NCI-H187 (cell line): ENCODE results near the gene PTDSS2.

Experiments
- DNase-seq, 2 experiments: peaks; one replicate each; lab custom pipeline; 2025; lab: John Stamatoyannopoulos, UW

Gene PTDSS2

DNA sequence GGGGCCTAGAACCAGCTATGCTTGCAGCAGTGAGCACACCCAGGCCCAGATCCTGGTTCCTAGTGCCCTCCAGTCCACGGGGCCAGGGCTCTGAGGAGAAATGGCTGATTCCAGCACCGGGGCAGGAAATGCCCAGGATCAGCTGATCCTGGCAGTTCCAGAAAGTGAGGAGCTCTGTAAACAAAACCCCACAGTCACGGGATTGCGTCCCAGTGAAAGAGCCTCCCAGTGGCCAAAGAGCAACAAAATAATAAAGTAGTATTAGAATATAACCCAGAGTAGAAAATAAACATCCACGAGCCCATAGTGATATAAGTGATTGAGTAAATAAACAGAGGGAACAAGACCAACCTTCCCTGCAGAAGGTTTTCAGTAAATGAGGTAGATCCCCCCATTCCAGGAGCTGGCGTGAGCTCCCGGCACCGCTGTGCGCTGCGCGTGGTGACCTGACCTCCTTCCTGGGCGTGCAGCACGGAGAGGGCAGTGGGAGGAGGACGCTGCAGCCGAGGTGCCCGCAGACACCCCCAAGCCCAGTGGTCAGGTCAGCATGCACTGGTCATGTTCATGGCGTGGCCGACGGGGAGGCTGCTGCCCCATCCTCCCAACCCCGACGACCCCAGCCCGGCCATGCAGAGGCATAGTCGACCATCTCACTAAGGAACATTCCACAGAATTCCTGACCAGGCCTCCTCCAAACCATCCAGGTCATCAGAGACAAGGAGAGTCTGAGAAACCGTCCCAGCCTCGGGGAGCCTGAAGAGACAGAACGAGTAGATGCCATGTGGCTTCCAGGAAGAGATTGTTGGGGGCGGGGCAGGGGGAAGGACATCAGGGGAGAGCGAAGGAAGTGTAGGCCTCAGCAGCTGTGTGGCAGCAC lies 19.8 kb downstream of the PTDSS2 start:
- DNase-seq, result no peak

DNA sequence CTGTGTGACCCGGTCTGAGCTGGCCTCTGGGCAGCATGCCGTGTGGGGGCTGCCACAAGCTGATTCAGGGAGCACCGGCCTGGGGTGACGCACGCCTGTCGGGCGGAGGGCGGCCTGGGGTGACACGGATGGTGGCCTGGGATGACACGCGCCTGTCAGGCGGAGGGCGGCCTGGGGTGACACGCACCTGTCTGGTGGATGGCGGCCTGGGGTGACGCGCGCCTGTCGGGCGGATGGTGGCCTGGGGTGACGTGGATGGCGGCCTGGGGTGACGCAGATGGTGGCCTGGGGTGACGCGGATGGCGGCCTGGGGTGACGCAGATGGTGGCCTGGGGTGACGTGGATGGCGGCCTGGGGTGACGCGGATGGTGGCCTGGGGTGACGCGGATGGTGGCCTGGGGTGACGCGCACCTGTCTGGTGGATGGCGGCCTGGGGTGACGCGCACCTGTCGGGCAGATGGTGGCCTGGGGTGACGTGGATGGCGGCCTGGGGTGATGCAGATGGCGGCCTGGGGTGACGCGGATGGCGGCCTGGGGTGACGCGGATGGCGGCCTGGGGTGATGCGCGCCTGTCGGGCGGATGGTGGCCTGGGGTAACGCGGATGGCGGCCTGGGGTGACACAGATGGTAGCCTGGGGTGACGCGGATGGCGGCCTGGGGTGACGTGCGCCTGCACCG lies 21.5 kb downstream of the PTDSS2 start:
- no peak for DNase-seq

DNA sequence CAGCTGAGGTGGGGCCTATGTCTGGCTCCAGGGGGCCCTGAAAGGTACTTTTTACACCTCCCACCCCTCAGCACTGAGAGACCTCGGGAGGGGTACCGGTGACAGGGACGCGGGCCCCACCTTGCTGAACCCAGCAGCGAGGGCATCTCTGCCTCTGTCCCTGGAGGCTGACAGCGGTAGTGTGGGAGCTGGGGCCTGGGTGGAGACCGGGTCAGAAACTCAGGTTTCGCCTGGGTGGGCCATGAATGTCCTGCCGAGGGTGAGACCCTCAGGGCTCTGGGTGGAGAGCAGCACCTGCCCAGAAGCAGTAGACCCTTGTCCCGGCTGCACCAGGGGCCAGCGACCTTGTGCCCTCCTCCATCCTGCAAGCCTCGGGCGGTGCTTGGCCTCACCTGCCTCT lies 22.2 kb downstream of the PTDSS2 start:
- DNase-seq, result no peak

DNA sequence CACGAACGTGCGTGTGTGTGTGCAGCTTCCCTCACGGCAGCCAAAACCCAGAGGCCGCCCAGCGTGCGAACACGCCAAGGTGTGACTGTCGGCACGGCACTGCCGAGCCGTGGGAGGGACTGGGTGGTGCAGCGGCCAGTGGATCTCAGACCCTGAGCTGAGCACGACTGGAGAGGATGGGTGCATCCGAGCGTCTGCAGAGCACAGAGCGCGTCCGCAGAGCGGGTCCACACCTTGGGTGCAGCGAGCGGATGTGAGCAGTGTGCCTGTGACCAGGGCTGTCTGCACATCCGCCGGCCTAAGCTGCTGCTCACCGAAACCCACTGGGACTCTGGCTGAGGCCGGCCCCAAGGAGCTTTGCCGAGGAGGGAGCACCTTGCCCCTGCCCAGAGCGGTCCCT lies 22.7 kb downstream of the PTDSS2 start:
- no peak for DNase-seq

DNA sequence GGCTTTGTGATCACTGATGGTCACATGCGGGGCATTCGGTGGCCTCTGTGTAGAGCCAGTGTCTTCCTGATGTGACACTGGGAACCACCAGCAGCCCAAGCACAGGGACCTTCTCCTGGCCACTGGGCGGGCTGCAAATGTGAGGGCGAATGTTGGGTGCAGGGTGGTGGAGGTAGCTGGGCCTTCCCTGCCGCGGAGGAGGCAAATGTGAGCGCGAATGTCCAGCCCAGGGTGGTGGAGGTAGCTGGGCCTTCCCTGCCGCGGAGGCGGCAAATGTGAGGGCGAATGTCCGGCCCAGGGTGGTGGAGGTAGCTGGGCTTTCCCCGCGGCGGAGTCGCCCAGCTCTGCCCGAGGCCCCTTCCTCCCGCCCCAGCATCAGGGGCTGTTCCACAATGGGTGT lies 23.3 kb downstream of the PTDSS2 start:
- DNase-seq, result no peak

DNA sequence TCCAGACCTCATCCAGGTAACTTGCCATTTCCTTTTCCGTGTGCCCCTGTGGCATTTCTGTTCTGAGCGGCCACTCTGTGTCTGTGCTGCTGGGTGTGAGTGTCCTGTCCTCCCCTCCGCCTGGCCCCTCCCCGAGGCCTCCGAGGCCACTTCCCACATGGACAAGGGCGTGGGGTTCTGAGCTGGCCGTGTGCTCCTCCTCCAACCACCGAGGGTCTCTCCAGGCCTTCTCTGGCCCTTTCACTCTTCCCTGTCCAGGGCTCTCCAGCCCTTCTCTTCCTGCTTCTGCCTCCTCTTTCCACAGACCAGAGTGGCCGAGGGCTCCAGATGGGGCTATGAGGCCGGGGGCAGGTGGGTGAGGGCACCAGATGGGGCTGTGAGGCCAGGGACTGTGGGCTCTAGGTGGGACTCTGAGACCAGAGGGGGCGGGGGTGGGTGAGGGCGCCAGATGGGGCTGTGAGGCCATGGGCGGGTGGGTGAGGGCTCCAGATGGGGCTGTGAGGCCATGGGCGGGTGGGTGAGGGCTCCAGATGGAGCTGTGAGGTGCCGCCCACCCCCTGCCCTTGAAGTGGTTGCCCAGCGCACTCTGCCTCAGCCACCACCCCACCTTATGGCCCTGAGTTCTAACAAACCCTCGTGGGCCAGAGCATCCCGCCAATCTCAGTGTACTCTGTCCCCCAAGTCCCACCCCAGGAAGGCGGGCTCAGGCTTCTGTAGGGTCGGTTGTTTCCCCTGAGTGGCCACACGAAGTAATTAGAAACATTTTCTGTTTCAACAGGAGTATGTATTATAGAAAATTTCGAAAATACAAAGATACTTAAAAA lies 24.1 kb downstream of the PTDSS2 start:
- no peak for DNase-seq

DNA sequence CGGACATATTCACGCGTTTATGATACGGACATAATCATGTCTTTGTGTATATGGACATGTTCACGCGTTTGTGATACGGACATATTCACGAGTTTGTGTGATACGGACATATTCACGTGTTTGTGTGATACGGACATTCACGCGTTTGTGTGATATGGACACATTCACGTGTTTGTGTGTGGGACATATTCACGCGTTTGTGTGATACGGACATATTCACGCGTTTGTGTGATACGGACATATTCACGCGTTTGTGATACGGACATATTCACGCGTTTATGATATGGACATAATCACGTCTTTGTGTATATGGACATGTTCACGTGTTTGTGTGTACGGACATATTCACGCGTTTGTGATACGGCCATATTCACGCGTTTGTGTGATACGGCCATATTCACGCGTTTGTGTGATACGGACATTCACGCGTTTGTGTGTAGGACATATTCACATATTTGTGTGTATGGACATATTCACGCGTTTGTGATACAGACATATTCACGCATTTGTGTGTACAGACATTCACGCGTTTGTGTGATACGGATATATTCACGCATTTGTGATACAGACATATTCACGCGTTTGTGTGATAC lies 24.9 kb downstream of the PTDSS2 start:
- DNase-seq, result no peak

DNA sequence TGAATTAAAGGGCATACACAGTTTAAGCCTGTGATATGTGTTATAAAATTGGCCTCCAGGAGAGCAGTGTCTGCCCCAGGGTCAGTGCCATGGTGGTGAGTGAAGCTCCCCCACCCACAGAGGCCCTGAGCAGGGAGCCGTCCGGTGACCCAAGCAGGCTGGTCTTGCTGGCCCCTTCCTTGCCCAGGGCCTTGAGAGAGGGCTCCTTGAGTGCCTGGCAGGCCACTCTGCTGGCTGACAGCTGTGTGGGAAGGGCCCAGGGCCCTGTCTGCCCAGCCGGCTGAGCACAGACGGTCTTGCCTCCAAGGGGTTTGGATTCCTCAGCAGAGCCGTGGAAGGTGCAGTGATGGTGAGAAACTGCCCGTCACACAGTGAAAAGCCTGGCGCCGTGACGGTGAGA lies 25.9 kb downstream of the PTDSS2 start:
- no peak for DNase-seq

DNA sequence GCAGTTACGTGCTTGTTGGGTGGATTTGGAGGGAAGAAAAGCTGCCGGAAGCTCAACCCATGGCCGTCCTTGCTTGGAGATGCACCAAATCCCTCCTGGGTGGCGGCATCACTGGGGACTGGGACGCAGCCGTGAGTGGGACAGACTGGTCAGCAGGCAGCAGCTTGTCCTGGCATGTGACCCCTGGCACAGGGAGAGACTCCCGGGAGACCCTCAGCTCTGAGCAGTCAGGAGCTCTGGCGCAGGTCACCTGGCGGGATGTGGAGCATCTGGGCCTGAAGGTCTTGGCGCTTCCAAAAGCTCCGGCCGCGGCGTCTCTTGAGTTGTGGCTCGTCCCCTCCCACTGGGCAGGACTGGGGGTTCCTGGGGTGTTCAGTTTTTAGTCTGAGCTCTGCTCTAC lies 26.3 kb downstream of the PTDSS2 start:
- no peak for DNase-seq

DNA sequence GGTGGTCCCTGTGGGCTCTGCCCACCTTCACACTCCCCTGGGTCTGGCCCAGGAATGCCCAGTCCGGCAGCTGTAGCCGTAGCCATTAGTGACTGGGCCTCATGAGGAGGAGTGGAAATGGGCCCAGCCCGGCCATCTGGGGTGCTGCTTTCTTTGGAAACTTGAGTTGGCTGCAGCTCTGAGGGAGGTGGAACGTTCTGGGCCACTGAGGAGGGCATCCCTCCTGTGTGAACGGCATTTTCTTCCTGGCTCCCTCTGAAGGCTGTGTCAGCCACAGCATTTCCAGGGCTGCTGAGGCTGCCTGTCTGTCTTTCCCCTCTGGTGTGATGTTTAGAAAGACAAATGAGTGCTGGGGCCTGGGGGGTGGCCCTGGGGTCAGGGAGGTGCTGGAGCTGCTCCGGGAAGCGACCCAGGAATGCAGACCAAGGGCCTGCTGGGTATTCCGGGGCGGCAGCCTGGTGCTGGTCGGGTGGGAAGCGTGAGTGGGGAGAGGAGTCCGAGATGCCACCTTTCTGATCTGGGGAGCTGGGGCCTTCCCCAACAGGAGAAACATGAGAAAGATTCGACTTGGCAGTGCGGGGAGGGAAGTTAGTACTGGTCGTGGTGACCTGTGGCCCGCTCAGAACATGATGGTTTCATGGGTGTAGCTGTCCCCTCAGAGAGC lies 27.1 kb downstream of the PTDSS2 start:
- no peak for DNase-seq

DNA sequence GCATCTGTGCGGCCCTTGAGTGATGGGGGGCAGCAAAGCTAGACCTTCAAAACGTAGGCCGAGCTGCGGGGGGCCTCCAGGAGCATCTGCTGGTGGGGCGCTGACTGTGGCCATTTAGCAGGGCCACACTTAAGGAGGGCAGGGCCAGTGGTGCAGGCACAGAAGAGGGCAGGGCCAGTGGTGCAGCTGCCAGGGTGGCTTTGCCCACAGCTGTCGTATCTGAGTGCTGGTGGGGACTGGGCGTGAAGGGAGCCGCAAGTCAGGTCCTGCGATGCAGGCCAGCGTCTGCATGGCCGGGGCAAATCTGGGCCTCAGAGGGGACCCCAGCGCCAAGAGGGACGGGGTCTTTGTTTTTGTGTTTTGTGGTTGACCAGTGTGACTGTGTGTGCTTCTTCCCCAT lies 29.2 kb downstream of the PTDSS2 start:
- no peak for DNase-seq

DNA sequence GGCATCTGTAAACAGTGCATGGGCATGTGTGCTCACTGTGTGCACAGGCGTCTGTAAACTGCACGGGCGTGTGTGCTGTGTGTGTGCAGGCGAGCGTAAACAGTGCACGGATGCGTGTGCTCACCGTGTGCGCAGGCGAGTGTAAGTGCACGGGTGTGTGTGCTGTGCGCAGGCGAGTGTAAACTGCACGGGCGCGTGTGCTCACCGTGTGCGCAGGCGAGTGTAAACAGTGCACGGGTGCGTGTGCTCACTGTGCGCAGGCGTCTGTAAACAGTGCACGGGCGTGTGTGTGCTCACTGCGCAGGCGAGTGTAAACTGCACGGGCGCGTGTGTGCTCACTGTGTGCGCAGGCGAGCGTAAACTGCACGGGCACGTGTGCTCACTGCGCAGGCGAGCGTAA lies 34.5 kb downstream of the PTDSS2 start:
- no peak for DNase-seq

DNA sequence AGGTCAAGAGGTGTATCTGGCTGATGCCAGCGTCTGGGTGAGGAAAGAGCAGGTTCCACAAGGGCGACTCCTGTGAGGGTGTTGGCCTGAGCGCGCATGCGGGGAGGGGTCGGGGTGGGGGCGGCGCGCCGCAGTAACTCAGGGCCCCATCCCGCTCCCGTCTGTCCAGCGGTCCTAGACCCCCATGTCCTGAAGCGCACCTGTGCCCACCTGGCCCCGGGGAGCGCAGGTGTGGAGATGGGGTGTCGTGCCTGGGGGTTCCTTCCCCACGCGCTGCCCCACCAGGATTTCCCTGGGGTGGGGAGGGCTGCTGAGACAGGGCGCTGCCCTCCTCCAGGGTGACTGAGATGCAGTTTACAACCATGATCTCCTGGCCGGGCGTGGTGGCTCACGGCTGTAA lies 36.1 kb downstream of the PTDSS2 start:
- DNase-seq, result no peak

DNA sequence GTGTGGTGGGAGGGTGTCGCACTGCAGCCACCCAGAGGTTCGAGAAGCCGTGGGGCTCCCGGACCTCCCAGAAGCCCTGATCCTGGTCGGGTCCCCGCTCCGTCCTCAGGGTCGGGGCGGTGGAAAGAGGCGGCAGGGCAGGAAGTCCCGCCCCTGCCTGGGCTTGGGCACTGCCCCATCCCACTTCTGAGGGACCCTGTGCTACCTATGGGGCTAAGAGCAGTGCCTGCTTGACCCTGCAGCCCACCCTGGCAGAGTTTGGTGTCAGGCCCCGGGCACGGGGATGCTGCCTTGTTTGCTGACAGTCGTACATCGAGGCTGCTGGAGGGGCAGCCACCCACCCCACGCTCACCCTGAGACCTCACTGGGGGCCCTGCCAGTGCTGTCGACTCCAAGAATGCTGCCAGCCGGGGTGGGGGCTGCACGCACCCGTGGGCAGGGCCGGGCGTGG lies 37.5 kb downstream of the PTDSS2 start:
- DNase-seq, result no peak

DNA sequence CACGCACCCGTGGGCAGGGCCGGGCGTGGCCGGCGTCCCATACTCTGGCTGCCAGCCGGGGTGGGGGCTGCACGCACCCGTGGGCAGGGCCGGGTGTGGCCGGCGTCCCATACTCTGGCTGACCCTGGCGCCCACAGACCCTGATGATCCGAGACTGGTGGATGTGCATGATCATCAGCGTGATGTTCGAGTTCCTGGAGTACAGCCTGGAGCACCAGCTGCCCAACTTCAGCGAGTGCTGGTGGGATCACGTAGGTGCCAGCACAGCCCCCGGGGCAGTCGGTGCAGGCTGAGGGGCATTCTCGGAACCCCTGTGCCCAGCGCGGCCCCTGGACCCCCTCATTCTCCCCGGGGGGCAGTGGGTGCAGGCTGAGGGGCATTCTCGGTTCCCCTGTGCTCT lies 38.0 kb downstream of the PTDSS2 start:
- no peak for DNase-seq

DNA sequence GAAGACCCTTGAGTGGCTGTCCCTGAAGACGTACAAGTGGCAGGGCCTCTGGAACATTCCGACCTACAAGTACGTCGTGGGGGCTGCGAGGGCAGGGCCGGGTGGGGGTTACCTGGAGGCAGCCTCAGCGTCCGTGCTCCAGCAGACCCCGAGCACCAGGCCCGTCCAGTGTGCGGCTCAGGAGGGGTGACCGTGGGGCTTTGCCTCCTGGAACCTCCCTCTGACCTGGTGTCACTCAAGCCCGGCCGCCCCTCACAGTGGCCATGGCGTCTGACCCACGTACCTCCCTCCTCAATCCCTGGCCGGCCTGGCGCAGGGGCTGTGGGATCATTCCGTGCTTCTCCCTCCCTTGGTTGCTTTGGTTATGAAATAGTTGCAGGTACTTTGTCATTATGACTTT lies 38.5 kb downstream of the PTDSS2 start:
- no peak for DNase-seq

DNA sequence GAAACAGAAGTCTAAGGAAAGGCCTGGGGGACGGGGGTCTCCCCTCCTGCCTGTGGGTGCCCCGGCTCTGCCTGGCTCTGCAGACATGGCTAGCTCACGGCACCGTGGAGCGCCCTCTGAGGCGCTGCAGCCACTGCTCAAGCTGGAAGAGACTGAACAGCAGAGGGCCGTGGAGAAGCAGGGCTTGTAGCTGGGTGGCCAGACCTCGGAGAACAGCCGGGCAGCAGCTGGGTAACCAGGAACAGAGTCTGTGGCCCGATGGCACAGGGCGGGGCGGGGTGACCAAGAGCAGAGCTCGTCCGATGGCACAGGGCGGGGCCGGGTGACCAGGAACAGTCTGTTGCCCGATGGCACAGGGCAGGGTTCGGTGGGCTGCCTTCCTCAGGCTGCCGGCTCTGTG lies 38.9 kb downstream of the PTDSS2 start:
- no peak for DNase-seq

DNA sequence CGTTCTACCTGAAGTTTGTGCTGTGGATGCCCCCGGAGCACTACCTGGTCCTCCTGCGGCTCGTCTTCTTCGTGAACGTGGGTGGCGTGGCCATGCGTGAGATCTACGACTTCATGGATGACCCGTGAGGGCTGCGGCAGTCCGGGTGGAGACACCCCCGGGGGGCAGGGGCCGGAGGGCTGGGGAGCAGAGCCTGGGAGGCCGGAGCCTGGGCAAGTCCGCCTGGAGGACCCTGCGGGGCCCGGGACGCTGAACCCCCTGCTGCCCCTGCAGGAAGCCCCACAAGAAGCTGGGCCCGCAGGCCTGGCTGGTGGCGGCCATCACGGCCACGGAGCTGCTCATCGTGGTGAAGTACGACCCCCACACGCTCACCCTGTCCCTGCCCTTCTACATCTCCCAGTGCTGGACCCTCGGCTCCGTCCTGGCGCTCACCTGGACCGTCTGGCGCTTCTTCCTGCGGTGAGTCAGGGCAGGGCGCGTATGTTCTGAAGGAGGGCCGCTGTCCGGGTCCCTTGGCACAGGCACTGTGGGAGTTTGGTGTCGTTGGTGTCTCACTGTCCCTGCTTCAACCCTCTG lies 39.6 kb downstream of the PTDSS2 start:
- no peak for DNase-seq

DNA sequence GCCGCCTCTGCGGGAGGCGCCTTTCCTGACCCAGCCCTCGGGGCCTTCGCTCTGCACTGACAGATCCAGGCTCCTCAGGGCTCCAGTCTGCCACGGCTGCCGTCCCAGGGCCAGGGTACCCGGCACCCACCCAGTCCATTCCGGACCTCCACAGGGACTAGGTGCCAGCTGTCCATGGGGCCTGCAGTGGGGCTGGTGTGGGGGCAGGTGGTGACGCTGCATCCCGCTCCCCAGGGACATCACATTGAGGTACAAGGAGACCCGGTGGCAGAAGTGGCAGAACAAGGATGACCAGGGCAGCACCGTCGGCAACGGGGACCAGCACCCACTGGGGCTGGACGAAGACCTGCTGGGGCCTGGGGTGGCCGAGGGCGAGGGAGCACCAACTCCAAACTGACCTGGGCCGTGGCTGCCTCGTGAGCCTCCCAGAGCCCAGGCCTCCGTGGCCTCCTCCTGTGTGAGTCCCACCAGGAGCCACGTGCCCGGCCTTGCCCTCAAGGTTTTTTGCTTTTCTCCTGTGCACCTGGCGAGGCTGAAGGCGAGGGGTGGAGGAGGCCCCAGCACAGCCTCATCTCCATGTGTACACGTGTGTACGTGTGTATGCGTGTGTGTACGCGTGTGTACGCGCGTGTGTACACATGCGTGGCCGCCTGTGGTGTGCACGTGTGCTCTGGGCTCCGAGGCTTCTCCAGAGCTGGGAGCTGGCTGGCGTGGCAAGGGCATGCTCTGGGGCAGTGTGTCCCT lies 40.3 kb downstream of the PTDSS2 start:
- DNase-seq, result no peak

DNA sequence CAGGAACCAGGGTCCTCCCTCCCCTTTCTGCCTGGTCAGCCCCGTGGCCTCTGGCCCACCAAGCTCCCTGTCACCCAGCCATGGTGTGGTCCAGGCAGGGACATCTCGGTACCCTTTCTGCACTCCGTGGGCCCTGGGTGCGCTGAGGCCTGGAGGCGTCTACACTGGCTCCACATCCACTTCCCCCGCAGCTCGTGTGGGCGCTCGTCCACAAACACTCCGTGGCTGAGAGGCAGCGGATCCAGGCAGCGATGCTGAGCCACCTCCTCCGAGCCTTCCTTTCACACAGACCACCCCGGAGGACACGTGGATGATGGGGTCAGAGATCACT lies 40.8 kb downstream of the PTDSS2 start:
- no peak for DNase-seq

DNA sequence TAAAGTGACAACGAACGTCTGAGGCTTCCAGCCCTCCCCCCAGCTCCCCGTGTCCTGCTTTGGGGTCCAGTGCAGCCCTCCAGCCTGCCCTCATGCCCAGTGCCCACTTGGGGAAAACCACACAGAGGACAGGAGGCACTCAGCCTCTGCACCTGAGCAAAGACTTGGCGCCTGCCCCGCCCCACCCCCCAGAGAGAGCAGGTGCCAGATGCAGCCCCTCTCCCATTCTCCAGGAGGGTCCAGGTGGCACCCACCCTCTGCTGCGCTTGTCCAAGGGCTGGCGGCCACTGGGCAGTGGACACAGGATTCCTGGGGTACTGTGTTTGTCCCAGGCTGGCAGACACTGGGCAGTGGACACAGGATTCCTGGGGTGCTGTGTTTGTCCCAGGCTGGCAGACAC lies 41.3 kb downstream of the PTDSS2 start:
- DNase-seq, result no peak
